DND-41 (cell line): ENCODE measurements around the gene SEMA5B.

Source experiments
- CTCF ChIP-seq: IDR thresholded peaks from 2 replicates; pipeline ENCODE4 v1.5.1; 2012; ENCODE audit warnings: borderline replicate concordance, low read length, moderate library complexity, mild to moderate bottlenecking; ENCODE audit not compliant: poor library complexity, severe bottlenecking; ENCODE audit errors: extremely low read depth
- EZH2 ChIP-seq: IDR thresholded peaks from 3 replicates; pipeline ENCODE4 v1.6.1; 2012; ENCODE audit warnings: borderline replicate concordance, low read depth, mild to moderate bottlenecking, moderate library complexity, low read length, inconsistent platforms; ENCODE audit not compliant: severe bottlenecking

GRCh38 chr3:122938783-122939425 is 88.7 kb downstream of the SEMA5B start:
- TF ChIP-seq CTCF, result no peak
- no peak for TF ChIP-seq EZH2
